HG03039 (cell line): ENCODE results near the gene CEP164.

ENCODE experiments used
- ATAC-seq: cut with Tn5 transposase; IDR thresholded peaks from one replicate; pipeline ENCODE4 v1.9.1; 2021; ENCODE audit warnings: mild to moderate bottlenecking, moderate library complexity; ENCODE audit not compliant: unreplicated experiment

Gene CEP164

DNA sequence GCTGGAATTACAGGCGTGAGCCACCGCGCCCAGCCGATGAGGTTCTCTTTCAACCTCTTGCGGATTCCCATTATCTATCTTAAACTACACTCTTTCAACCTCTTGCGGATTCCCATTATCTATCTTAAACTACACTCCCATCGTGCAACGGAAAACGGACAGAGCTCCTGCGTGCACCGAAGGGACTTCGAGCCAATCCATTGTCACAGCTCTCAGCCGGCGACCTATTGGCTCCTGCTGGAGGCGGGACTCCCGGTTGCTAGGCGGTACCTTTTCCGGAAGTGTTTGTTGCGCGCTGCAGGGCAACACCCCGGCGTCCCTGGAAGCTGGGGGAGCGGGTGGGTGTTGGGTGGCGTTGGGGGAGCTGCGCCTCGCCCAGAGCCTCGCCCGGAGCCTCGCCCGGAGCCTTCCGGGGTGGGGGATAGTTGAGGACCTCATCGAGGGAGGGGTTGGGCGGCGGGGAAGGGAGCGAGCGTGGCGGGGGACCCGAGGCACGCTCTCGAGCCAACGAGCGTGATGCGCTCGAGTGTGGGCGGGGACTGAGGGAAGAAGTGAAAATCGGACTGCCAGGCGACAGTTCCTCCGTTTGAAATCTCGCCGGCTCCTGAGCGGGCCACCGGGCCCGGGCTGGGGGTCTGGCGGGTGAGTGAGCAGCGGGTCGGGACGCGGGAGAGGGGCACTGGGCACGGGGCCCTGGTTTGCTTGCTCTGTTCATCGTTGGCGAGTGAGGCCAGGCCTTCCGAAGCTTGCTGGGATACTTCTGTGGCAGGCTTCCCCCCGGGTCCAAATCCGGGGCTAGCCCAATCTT, at the start of gene CEP164:
TSS of gene CEP164 (plus strand) at position 288 of the 808 bp plus-strand sequence. CDS start 10,733 bp downstream, outside the sequence.
- peak; percentile 92 for ATAC-seq

DNA sequence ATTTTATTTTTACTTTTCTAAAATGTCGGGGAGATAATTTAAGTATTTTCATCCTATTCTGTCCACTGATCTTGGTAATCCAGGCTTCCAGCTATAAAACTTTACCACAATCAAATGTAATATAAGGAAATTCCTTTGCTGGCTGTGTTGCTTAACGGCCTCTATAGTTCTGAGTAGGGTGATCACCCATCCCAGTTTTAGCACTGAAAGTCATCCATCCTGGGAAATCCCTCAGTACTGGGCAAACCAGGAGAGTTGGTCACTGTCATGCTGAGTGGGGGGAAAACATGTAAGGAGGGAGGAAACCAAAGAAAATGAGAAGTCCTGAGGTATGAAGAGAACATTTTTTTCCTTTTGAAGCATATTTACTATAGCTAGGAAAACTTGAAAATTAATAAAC, 49.3 kb upstream of the CEP164 start:
- no peak for ATAC-seq

DNA sequence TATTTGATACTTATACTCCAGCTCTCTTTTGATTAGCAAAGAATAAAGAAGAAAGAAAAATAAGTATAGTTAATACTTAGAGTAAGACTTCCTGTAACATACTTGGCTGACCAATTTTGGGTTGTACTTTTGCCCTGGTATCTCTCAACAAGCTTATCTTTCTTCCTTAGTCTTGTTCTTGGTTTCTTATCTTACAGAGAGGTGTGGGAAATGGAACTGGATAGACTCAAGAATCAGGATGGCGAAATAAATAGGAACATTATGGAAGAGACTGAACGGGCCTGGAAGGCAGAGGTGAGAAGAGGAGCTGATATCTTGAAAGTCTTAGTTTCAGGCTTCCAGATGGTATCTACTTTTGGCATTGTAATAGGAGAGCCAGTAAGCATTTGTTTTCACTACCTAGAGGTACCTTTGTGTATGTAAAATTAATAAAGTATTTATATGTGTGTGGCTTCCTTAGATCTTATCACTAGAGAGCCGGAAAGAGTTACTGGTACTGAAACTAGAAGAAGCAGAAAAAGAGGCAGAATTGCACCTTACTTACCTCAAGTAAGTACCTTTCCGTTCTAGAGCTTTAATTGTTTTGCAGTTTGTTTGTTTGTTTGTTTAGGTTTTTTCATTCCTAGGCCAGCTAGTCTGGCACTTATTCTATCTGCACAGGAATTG, 47.8 kb upstream of the CEP164 start:
- ATAC-seq, result no peak

DNA sequence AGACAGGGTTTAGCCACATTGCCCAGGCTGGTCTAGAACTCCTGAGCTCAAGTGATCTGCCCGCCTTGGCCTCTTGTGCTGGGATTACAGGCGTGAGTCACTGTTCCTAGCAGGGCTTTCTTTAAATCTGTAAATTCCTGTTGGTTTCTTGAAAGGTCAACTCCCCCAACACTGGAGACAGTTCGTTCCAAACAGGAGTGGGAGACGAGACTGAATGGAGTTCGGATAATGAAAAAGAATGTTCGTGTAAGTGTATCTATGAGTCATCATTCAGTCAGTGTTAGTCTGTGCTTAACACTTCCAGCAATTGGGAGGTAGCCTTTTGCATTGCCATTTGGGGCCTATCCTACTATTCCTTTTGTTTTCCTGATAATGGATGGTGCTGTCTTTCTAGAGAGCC, 46.5 kb upstream of the CEP164 start:
- no peak for ATAC-seq

DNA sequence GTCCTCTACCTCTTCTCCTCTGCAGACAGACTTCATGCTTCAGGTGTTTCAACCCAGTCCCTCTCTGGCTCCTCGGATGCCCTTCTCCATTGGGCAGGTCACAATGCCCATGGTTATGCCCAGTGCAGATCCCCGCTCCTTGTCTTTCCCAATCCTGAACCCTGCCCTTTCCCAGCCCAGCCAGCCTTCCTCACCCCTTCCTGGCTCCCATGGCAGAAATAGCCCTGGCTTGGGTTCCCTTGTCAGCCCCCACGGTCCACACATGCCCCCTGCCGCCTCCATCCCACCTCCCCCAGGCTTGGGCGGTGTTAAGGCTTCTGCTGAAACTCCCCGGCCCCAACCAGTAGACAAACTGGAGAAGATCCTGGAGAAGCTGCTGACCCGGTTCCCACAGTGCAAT, 45.8 kb upstream of the CEP164 start:
- ATAC-seq, result no peak

DNA sequence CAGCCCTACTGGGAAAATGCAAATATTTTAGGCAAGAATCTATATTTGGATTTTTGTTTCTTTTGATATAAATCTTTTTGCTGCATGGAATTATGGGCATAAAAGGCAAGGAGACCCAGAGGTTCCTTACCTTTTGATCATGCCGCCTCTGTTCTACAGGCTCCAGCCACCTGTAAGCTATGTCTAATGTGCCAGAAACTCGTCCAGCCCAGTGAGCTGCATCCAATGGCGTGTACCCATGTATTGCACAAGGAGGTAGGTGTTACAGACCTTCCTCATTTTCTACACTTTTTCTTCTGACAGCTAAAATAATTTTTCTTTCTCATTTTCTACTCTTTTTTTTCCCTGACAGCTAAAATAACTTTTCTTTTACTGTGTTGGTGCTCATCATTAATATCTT, 44.7 kb upstream of the CEP164 start:
- ATAC-seq, result no peak

DNA sequence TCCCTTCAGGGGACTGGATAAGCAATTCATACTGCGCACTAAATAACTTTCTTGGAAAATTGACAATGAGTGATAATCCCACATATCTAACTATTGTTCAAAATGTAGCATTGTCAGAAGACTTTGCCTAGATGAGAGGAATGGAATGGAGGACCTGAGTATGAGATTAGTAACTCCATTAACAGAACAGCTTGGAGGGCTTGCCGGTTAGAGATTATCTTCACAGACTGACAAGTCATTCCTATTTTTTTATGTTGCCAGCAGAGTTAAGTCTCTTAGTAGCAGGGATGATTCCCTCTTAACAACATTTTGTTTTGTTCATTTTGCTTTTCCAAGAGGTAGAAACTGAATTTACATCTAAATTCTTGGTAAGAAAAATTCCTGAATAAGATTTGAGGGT, 43.6 kb upstream of the CEP164 start:
- ATAC-seq, result no peak

DNA sequence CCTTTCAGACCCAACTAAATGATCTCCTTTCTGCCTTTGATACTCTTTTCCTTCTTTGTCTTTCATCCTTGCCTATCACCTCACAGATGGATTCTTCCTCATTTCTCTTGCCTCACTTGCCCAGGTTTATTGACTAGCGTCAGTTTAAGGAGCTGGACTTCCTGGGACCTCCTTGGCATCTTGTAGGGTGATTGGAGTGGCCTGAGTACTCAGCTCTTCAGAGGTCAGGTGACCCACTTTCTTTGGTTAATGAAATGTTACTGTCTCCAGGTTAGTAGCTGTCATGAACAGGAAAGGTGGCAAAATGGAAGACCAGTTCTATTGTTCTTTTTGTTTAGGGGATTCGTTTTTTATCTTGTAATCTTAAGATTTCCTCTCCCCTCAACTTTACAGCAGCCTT, 41.1 kb upstream of the CEP164 start:
- no peak for ATAC-seq

DNA sequence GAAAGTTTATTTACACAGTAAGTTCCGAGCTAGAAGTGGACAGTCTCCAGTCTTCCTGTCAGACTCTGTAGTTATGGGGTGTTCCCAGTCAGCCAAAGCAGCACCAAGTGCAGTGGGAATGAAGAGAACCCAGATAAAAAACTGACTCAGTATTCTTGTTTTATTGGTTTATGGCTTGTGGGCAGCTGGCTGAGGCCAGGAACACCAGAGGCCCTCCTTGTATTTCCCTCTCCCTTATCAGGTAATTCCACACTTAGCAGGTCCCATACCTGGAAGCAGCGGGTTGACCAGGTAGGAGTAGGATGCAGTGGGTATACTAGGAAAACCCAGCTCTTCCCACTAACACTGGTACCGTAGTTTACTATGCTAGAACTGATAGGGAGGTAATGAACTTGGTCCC, 40.0 kb upstream of the CEP164 start:
- ATAC-seq, result no peak

DNA sequence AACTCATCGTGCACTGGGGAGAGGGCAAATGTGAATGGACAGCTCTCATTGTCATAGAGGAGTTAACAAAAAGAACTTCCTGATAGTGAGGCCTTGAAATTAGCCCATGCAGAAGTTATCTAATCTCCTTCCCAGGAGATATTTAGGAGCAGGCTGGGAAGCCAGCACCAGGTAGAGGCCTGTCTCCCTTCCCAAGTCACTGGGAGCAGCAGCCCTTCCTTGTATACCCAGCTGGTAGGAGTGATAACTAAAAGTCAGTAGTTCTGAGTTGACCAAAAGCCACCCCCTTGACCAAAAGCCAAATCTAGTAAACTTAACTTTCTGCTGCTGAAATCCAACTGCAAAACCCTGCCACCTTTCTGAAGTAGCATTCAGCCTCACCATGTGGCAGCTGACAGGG, 37.9 kb upstream of the CEP164 start:
- no peak for ATAC-seq

DNA sequence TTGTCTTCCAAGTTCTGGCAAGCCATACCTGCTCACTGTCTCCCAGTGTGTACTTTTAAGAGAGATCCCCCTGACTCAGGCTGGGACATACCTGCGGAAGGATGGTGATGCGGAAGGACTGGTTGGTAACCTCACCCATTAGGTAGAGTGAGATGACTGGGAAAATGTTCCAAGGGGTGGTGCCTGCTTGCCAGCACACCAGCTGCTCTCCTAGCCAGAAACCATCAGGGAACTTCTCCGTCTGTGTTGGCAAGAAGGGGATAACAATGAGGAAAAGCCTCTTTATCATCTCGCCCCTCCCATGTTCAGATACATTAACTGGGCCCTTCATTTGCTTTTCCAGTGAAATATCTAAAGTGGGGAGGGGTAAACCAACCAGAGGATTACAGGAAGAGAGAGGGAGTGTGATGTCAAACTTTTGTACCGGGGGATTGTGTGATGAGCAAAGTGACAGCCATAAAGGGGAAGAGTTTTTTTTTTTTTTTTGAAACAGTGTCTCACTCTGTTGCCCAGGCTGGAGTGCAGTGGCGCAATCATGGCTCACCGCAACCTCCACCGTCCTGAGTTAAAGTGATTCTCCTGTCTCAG, 36.8 kb upstream of the CEP164 start, which contains the start of gene BACE1-AS:
TSS of gene BACE1-AS (plus strand) at position 538 of the 588 bp plus-strand sequence.
- ATAC-seq, result no peak

DNA sequence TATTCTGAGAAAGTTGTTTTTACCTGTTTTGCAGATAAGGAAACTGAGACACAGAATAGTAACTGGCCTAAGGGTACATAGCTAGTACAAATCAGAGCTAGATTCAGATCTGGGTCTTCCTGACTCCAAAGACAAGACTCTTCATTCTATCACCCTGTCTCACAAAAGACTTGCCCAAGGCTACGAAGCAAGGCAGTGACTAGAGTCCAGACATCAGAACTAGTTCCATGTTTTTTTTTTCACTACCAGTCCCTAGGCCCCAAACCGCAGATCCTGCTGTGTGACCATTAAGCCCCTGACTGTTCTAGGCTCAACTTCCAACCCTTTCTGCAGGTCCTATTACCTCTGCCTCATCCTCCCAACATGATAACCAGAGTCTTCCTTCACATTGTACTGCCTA, 35.0 kb upstream of the CEP164 start:
- no peak for ATAC-seq

DNA sequence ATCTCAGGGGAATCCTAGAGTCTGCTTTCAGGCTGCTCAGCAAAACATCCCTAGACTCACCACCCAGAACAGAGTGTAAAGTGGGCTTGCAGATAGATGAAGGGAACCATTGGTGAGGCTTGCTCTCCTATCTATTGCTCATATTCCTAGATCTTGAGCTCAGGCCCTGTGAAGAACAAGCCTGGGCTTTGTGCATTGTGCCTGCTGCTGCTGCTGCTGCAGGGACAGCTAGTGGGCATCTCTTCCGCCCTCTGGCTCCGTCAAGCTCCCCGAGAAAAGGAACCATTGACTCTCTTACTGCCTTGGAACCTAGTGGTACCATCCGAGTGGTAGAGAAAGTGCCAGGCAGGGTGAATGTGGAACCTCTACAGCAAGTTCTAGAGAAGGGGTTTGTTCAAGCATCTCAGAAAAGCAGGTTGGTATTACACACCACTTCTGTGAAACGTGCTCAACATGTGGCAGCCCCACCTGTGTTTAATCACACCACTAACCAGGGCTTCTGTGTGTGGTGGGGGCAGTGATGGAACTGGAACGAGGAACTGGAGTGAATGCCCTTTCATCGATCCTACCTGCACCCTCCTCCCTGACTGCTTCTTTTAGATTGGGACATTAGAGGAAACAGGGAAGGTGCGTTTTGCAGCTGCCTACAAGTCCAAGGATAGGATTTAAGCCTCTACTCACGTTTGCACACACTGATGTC, 32.1 kb upstream of the CEP164 start:
- no peak for ATAC-seq

DNA sequence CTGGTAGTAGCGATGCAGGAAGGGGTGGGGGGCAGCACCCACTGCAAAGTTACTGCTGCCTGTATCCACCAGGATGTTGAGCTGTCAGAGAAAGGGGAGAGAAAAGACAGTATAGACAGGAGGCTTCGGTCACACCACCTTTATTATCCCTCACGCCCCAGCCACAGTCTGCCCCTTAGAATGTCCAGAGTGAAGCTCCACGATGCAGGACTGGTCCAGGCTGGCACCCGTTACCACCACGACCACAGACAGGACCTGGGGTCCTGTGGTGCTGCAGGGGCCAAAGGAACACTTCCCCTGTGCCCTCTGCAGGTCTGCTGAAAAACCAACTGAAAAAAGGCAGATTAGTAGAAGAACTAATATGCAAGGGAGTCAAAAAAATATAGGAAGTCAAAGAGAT, 30.8 kb upstream of the CEP164 start:
- no peak for ATAC-seq

DNA sequence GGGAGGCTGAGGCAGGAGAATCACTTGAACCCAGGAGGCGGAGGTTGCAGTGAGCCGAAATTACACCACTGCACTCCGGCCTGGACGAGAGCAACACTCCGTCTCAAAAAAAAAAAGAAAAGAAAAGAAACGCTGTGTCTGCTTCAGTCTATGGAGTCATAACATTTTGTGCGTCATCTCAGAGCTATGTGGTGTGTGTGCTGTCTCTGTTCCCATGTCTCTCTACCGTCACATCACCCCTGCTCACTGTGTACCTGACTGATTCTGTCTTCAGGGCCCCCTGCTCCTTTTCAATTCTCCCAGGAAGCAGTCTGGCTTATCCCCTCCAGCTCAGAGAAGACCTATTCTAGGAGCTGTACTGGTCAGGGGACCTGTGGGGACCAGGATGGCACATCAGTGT, 29.5 kb upstream of the CEP164 start:
- no peak for ATAC-seq

DNA sequence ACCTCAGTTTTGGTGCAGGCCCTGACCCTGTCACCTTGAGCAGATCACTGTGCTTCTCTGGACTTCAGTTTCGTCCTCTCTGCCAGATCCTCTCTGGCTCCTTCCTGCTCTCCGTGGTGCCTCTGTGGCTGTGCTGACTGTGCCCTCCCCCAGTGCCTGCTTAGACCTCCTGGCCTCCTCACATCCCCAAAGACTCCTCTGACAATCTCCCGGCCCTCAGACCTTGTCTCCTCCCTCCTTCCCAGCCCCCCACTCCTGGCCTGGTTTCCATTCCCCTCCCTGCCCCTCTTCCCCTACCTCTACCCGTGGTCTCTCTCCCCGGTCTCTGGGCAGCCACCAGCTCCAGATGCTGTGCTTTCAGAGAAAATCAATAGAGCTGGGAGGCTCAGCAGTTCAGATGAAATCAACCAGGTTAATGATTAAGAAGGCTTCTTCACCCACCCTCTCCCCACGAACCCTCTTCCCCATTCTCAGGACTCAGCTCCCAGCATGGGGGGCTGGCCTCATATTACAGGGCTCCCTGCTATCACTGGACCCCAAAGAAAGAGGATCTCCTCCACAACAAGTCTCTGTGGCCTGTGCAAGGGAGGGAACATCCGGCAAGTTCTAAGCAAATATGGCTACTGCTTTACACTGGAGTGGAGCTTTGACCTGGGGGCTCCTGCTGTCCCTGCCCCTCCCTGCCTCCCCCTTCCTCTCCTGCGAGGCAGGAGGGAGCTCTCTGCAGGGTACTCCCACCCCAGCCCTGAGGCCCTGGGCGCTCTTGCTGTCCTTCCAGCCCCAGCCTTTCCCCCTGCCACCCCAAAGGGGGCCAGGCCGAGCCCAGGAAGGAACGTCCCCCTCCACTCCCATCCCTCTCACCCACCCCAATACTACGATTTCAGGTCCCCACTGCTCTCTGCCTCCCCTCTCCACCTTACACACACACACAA, 28.0 kb upstream of the CEP164 start:
- ATAC-seq, result no peak

DNA sequence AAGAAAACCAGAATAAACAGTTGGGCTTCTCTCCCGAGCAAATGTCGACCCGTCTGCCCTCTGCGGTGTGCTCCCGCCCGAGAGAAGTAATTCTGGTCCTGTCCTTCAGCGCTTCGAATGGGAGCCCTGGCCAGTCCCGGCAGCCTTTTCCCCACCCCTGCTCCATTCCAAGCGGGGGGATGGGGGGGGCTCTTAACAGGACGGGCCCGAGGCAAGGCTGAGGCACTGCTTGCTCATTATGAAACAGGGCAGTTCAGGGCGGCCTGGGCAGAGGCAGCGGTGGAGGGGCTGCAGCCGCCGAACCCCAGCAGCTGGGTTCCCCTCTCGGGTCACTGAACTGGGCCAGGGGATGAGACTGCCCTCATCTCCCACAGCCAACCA, 27.4 kb upstream of the CEP164 start:
- ATAC-seq, result no peak

DNA sequence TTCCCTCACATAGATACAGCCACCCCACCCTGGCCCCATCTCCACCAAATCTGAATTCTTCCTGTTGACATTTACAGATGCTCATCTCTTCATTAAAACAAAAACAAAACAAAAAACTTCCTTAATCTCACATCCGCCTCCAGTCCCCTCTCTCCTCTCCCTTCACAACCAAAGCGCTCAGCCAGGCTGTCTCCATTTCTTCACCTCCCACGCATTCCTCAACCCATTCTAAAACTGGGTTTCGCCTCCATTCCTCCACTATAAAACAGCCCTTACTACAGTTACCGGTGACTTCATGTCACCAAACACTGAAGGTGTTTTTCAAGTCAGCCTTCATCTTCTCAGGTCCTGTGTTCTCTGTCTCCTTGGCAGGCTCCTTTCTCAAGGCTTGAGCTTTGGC, 26.9 kb upstream of the CEP164 start:
- no peak for ATAC-seq

DNA sequence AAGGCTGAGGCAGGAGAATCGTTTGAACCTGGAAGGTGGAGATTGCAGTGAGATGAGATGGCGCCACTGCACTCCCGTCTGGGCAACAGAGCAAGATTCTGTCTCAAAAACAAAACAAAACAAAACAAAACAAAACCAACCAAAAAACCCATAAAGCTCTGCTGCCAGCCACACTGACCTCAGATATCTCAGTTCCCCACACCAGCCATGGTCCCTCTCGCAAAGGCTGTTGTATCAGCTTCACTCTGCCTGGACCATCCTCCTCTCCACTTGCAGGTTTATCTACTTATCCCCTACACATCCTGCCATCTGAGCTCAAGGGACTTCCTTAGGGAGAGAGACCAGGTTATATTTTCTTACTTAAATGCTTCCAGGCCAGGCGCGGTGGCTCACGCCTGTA, 25.4 kb upstream of the CEP164 start:
- no peak for ATAC-seq

DNA sequence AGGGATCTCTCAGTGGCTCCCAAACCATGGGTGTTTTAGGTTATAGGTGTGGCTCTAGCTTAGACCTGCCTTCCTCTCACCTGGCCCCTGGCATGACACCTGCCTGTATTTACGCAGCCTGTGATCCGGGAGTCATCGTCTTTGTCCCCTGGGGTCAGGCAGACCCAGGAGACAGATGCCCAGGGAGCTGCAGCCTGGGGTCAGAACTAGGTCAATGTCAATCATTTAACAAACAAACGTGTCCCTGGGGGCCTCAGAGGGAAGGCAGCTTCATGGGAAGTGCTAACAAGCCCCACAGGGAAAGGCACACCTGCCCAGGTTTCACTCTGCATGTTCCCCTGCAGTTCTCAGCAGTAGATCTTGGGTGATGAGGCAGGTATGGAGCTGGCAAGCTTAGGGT, 24.6 kb upstream of the CEP164 start:
- no peak for ATAC-seq
